Measurements from ENCODE around the gene UBE2O.

The UBE2O gene

DNA sequence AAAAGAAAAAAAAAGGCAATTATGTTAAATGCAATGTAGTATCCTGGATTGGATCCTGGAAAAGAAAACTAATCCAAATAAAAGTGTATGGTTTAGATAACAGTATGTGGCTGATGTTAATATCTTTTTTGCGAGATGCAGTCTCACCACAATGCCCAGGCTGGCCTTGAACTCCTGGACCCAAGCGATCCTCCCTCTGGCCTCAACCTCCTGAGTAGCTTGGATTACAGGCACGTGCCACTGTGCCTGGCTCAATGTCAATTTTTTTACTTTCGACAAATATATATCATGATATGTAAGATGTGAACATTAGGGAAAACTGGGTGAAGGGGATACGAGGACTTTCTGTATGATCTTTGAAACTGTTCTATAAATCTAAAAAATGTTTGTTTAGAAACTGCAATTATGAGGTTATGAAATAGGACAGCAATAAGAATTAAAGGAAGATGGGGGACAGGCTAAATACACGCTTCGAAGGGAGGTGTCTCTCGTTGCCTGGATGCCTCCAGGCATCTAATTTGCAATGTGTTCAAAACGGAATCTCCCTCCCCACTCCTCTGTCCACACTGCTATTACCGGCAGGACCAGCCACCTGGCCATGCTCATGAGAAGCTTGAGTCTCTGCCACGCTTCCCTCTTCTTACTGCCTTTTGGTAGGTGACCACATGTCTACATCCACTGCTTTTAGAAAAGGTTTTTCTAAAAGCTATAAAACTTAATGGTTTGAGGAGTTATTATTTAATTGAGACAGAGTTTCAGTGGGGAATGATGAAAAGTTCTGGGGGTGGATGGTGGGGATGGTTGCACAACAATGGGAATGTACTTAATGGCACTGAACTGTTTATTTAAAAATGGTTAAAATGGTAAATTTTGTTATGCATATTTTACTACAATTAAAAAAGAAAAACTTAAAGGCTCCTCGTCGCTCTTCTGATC is 15.2 kb downstream of the UBE2O start:
- DNase-seq, result no peak

DNA sequence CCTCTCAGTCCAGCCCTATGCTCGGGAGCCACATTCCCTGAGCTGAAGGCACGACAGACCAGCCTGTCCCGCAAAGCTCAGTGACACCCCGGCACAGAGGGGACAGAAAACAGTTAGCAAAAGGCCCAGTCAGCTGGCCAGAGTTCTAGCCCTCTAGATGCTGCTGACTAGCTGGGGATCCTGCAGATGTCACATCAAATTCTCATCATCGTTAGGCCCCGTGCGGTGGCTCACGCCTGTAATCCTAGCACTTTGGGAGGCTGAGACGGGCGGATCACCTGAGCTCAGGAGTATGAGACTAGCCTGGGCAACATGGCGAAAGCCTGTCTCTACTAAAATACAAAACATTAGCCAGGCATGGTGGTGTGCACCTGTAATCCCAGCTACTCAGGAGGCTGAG is 17.2 kb downstream of the UBE2O start:
- DNase-seq, result no peak

DNA sequence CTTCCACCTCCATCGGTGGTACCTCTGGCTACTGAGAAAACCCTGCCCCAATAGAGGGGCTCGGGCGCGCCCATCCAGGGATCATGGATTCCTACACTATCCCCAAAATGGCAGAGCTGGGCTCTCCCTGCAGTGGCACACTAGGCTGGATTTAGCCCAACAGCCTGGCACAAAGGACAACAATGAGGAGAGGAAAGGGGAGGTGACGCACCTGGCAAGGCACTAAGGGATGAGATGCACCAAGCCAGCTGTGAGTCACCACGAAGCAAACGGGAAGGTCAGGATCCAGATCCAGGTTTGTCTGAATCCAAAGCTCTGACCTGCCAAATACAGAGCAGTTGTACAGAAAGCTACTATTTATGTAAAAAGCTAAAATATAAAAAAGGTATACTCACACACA is 18.1 kb downstream of the UBE2O start:
- no peak for DNase-seq

DNA sequence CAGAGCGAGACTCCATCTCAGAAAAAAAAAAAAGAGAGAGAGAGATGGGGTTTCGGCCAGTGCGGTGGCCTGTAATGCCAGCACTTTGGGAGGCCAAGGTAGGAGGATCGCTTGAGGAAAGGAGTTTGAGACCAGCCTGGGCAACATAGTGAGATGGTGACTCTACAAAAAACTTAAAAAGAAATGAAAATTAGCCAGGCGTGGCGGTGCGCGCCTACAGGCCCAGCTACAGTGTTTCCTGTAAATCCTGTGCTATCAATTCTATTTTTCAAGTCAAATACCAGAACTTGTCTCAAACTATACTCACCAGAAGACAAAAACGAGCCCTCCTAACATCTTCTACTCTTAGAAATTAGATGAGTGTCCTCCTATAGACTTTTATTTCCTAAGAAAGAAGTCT is 19.3 kb downstream of the UBE2O start:
- DNase-seq, result no peak

DNA sequence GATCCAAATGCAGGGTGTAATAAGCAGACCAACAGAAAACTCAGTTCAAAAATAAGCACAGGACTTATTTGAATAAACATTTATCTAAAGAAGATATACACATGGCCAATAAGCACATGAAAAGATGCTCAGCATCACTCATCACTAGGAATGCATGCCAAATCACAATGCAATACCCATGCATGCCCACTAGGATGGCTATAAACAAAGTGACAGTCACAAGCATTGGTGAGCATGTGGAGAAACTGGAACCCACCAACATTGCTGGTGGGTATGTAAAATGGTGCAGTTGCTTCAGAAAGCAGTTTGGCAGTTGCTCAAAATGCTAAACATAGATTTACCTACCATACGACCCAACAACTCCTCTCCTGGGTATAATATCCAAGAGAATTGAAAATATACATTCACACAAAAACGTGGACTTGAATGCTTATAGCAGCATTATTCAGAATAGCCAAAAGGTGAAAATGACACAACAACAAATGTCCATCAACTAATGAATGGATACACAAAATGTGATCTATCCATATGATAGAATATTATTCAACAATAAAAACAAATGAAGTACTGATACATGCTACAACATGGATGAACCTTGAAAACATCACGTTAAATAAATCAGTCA is 20.1 kb downstream of the UBE2O start:
- no peak for DNase-seq

DNA sequence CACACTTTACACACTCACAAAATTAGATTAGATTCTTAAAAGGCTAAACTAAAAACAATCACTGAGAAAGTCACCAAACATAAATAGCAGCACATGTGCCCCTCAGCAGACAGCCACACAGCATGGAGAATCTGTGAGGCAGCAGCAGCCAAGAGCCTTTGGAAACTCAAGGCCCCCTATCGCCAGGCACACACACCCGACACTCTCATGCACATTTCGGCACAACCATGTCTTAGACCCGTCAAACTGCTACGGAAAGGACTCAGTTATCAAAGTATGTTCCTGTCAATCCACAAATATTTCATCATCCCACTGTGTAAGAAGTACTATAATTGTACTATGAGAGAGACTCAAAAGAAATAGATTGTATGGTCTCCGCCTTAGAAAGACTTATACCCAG is 20.9 kb downstream of the UBE2O start:
- no peak for DNase-seq

DNA sequence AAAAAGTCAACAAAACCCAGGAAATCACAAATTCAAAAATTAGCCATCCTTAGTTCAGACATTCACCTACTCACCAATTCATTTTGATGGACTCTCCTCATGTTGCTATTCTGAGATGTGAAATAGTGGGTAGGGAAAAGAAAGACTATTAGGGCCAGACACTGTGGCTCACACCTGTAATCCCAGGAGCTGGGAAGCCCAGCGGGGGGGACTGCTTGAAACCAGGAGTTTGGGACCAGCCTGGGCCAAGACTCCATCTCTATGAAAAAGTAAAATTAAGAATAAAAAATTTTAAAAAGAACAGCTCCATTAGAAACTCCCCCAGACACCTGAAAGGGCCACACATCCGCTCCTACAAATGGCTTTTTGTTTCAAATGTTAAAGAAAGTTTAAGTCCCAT is 21.4 kb downstream of the UBE2O start:
- DNase-seq, result no peak

DNA sequence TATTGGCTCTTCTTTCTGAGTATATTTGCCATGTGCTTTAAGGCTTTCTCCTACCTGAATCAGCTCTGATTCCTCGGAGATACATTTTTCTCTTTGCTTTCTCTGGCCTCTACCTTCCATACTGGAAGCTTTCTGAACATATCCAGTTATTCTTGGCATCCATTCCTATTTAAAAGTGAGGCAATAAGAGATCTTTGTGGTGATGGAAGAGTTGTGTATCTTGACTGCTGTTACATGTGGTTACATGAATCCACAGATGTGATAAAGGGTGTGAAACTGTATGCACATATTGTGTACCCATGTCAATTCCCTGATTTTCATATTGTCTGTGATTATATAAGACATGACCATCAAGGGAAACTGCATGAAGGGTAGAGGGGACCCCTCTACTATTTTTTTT is 24.4 kb downstream of the UBE2O start:
- no peak for DNase-seq

DNA sequence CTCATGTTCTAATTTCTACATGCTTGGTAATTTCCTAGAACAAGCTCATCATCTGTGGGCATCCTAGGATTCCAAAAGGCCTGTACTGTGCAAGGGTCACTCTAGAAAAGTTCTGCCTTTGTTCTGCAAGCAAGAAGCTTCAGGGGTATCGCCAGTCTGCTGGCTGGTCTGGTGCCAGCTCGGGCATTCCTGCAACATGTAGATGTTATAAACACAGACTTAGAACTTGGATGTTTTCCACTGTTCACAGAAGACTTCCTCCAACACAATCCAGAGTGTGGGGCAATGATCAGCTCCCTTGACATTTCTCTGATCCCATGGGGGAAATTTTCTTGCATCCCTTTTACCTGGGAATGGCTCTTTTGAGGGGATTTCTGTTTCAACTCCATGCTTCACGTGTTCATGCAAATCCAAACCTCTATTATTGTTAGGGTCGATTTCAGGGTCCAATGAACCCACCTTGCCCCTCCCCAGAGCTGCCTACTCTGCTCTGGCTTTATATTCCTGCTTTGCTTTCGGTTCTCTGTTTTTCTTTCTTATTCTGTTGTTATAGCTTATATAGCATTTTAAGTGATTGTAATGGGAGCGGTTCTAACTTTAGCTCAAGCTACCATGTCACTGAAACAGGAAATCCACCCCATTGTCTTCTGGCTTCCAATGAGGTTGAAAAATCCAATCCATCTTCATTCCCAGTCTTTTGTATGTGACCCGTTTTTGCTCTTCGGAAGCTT is 25.3 kb downstream of the UBE2O start:
- DNase-seq, result no peak

DNA sequence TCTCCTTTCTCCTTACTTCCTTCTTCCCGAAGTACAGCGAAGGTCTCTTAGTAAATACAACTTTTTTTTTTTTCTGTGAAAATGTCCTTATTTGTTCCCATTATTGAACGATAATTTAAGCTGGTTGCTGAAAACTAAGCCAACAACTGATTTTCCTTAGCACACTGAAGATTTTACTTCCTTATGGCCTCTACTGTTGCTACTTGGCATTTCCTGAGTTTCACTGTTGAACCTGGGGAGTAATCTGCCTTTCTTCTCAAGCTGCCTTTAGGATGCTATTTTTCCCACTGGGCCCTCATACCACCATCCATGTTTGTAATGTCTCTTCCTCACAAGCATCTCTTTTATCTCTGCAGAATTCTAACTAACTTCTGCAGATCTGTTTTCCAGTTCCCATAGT is 26.1 kb downstream of the UBE2O start:
- DNase-seq, result no peak

DNA sequence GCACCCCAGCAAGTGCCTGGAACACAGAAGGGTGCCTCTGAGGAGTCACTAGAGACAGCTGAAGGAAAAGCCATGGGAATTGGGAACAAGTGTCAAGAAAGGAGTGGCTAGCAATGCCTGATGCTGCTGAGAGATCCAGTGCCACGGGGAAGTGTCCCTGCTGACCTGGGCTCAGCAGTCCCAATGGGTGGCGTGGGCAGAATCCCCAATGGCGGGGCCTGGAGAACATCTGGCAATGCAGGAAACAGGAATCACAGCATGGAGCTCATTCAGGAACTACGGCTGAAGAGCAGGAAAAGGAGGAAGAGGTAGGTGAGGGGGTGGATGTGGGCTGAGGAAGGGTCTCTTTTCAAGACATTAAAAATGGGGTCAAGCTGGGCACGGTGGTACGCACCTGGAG is 30.1 kb downstream of the UBE2O start:
- DNase-seq, result no peak

DNA sequence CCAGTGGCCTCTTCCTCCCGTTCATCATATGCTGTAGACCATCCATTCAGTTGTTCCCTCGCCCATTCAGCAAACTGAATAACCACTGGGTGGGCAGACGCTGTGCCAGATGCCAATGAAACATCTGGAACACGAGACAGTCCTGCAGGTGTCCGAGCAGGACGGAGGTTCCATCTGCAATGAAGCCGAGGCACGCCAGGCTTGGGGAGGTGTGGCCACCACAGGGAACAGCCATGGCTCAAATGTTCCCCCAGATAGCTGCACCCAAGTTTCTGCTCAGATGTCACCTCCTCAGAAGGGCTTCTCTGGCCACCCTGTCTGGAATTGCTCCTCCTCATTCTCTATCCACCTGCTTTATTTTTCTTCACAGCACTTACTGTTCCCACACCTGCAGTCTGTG is 30.5 kb downstream of the UBE2O start:
- DNase-seq, result no peak

DNA sequence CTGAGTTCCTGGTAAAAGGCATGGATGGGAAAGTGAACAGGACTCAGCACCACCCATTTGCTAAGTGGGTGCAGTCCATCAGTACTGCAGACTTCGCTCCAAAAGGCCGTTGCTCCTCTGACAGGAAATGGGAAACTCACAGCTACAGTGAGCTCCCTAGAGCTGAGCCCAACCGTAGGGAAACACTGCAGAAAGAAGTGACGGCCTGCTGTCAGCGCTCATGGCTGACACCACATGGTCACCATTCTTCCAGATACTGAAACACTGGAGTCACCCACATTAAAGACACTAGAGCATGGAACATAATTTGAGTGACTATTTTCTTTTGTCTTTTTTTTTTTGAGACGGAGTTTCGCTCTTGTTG is 31.9 kb downstream of the UBE2O start:
- DNase-seq, result no peak

DNA sequence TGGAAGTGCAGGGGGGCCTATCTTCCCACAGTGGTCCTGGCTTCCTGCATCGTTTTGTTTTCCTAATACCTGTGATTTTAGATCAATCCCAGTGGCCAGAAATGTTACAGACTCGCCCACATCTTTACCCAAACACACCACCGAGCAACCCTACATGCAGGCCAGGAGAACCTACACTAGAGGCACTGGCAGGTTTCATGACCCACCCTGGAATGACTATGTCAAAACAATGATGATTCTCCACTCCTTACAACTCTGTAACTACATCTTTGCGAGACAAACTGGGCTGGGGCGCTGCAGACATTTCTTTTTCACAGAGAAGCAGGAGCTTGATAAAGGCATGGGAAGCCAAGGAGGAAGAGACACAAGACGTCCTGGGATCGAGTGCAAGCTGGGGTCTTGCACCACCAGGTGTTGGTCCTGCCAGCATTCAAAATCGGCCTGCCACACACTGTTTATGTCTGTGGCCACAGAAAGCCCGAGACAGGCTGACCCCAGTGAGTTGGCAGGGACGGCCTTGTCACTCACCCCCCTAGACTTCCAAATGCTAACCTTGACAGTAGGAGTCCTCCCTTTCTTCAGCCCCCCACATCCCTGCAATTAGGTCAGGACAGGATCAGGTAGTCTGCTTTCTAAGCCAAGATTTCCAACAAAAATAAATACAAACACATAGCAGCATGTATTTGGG is 32.5 kb downstream of the UBE2O start:
- no peak for DNase-seq

DNA sequence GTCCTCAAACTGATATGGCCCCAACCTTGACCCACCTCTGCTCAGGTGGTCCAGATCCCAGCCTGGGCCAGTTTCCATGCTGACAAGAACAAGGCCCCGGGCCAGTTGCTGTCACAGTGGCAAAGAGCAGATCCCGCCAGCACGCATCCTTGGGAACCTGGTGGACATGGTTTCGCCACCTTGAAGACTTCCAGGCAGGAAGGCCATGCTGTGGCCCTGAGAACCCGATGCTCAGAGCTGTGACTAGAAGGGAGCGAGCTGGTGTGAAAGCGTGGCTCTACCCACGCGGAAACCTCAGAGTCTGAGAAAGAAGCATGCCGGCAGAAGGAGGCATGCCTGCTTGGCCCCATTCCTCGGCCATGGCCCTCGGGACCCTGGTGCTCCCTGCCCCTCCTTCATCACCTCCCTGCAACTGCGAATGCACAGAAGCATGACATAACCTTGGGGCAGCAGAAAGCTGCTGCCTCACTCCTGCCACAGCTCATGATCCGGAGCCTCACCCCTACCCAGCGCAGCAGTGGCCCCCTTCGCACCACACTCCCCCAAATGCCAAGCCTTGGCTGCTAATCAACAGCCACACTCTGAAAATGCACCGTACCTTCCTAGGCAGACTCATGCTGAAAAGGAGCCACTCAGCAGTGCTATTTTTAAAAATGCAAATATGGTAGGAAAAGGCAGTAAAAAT is 33.2 kb downstream of the UBE2O start:
- no peak for DNase-seq

DNA sequence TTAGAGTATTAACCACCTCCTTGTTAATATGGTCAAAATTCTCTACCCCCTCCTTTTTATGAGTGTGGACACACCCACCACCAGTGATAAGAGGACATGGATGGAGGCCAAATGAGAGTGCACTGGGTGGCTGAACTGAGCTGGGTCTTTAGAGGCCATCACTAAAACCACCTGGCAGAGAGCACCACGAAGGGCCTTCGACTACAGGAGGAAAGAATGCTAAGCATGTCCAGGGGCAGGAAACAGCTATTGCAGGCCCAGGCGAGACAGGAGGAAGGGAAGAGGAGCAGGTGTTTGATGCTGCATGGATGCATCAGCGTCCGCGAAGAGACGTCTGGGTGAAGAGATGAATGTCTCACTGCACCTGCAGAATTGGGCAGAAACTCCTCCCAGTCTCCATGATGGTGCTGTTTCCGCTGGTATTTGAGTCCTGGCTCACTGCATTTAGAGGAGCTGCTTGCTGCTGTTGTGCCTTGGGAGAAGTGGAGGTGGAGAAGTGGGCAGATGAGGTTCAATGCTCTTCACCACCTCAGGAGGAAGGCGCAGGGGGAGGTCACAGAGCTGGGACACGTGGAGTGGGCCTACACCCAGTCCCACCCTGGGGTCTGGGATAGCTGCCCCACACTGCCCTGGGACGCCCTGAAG is 35.3 kb downstream of the UBE2O start:
- no peak for DNase-seq

DNA sequence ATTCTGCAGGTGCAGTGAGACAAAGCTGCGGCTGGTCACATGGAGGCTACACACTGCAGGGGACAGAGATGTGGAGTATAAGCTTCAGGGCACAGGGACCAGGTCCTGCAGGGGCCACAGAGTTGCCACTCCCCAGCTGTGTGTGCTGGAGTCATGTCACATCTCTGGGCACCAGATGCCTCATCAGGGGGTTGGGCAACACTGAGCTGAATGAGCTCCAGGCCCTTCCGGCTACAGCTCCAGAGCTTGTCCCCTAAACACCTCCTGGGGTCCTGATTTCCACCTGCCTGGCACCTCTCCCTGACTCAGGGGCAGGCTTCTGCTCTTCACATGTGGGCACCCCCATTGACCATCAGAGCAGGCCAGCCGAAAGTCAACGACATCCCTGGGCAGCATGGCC is 36.1 kb downstream of the UBE2O start:
- DNase-seq, result no peak

DNA sequence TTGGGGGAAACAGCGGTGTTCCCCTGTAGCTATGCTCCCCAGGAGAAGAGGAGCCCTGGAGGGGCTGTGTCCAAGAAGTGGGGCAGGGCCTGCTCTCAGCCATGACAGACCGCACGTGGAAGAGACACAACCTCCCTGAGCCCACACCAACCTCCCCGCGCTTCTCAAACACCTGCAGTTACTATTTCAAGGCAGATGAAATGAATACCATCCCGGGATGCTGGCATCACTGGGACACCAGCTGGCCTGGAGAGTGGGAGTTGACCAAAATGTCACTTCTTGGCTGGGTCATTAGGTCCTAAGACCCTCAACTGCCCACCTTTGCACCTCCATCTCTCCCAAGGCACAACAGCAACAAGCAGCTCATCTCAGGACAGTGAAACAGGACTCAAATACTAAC is 36.5 kb downstream of the UBE2O start:
- no peak for DNase-seq

DNA sequence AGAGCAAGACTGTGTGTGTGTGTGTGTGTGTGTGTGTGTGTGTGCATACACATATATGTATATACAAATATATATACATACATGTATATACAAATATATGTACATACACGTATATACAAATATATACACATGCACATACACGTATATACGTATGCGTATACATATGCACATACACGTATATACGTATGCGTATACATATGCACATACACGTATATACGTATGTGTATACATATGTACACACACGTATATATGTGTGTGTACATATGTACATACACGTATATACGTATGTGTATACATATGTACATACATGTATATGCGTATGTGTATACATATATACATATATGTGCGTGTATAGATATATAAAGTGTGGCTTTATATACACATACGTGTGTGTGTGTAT is 37.2 kb downstream of the UBE2O start:
- DNase-seq, result no peak

DNA sequence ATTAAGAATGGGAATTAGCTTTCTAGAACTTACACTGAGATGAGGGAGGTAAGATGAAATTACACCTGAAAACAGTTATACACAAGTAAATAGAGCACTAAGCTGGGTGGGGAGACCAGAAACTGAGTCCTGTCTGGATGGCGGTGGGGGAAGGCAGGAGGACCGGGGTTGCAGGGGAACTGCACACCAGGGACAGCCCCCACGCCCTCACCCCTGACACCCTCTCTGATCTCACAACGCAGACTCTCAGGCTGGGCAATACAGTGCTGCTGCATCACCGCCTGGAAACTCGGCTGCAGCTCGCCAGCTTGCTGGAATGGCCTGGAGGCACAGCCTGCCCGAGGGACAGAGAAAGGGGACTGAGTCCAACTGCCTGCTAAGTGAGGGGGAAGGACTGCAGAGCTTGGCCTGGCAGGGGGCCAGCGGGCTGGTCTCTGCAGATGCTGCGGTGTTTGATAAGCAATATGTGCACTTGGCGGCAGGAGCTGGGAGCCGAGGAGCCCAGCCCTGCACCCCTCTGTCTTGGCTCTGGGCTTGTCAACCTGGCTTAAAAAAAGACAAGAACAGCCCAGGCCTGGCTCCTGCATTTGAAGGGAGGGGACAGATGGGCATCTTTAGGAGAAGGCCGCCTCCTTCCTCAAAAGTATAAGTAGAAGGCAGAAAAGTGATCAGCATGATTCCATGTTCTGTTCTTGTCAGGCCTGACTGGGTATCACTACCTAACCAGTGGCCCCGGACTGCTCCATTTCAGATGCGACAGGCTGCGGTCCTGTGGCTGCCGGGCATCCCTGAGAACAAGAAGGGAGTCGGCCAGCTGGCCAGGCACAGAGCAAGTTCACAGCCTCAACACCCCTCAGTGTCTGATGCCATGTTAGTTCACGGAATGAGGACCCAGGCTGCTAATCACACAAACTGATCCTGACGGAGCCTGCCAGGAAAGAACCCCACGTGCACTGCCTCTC is 38.3 kb downstream of the UBE2O start:
- DNase-seq, result no peak

DNA sequence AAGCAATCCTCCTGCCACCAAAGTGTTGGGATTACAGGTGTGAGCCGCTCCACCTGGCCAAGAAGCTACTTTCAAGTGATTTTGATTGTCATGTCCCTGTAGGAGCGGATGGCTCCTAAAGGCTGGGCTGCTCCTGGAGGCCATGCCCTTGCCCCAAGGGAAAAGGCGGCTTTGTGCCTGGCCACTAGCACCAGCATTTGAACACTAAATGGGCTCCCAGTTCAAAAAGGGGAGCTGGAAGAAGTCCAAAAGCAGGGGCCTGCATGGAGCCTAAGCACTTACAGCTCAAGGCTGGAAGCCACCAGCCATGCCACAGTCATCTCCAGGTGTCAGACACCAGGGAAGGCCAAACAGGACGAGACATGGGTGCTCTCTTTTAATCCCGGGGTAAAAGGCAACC is 41.7 kb downstream of the UBE2O start:
- no peak for DNase-seq

All from SIG-M5 (cell line).